Keratinocyte (primary cell): ENCODE results near the gene EIF3CL. TPM values are rescaled to one million over a fixed set of nuclear protein-coding genes. Genes with fewer than 3 reads are reported as not detected.
A peak's percentile ranks its signal among the peaks of the same experiment; 100 is the strongest.
"Not testable (repeated sequence)": the region's sequence is repeated elsewhere in the genome, so short reads cannot be mapped to it uniquely, and the experiment has no call there.

Experiments used
- DNase-seq: peaks from one replicate; pipeline ENCODE4 v3.0.0-alpha.2; 2011; ENCODE audit warnings: low read depth, missing footprints, low spot score
- FAIRE-seq: peaks from 2 replicates; lab custom pipeline; 2011; peaks lifted over from hg19 to GRCh38; lab: Jason Lieb, UNC
- H2AFZ ChIP-seq: 2 replicates; pipeline ENCODE4 v1.6.0; 2012; ENCODE audit warnings: low read length, control low read depth, inconsistent platforms; ENCODE audit not compliant: control insufficient read depth
- H3K27ac ChIP-seq: 2 replicates; pipeline ENCODE4 v1.5.1; 2011; ENCODE audit warnings: low read length; ENCODE audit not compliant: control insufficient read depth, insufficient read depth
- H3K27me3 ChIP-seq: 3 replicates; pipeline ENCODE4 v1.6.0; 2011; ENCODE audit warnings: low read length; ENCODE audit not compliant: control insufficient read depth, insufficient read depth; ENCODE audit errors: extremely low read depth
- H3K36me3 ChIP-seq, 2 experiments: 2 replicates in 1 of 2; 3 replicates in 1 of 2; pipeline ENCODE4 v1.5.1; 2011; ENCODE audit warnings: low read length in 2 of 2, mild to moderate bottlenecking in 1 of 2; ENCODE audit not compliant: control insufficient read depth in 2 of 2, insufficient read depth in 2 of 2; ENCODE audit errors: extremely low read depth in 1 of 2
- H3K4me1 ChIP-seq: 3 replicates; pipeline ENCODE4 v1.5.1; 2011; ENCODE audit warnings: low read length; ENCODE audit not compliant: control insufficient read depth, insufficient read depth; ENCODE audit errors: extremely low read depth
- H3K4me2 ChIP-seq: 3 replicates; pipeline ENCODE4 v1.6.0; 2011; ENCODE audit warnings: low read depth, low read length; ENCODE audit not compliant: control insufficient read depth, insufficient read depth; ENCODE audit errors: extremely low read depth
- H3K4me3 ChIP-seq, 3 experiments: fragments of 200-600 bp in 1 of 3; sonication (generic) in 1 of 3; 2 replicates in 2 of 3; 3 replicates in 1 of 3; pipeline ENCODE4 v1.5.1; 2011 to 2016; ENCODE audit warnings: low read length in 3 of 3, mild to moderate bottlenecking in 3 of 3, control low read depth in 2 of 3, inconsistent platforms in 1 of 3, low read depth in 1 of 3, mixed read lengths in 1 of 3, mixed run types in 1 of 3, moderate library complexity in 1 of 3; ENCODE audit not compliant: control insufficient read depth in 2 of 3, insufficient read depth in 2 of 3; ENCODE audit errors: extremely low read depth in 1 of 3
- H3K79me2 ChIP-seq: 2 replicates; pipeline ENCODE4 v1.6.0; 2012; ENCODE audit warnings: low read length; ENCODE audit not compliant: control insufficient read depth, insufficient read depth
- H3K9ac ChIP-seq: 3 replicates; pipeline ENCODE4 v1.6.0; 2011; ENCODE audit warnings: low read length; ENCODE audit not compliant: control insufficient read depth, insufficient read depth; ENCODE audit errors: extremely low read depth
- H3K9me1 ChIP-seq: 3 replicates; pipeline ENCODE4 v1.6.0; 2011; ENCODE audit warnings: low read length; ENCODE audit not compliant: control insufficient read depth, insufficient read depth; ENCODE audit errors: extremely low read depth
- H3K9me3 ChIP-seq: 2 replicates; pipeline ENCODE4 v1.5.1; 2012; ENCODE audit warnings: low read depth, low read length; ENCODE audit not compliant: control insufficient read depth
- H4K20me1 ChIP-seq: 3 replicates; pipeline ENCODE4 v1.6.0; 2011; ENCODE audit warnings: low read length; ENCODE audit not compliant: control insufficient read depth, insufficient read depth; ENCODE audit errors: extremely low read depth
- dilution Hi-C: fragments of 300-500 bp; cut with MboI; formaldehyde crosslinking; loops from one replicate; pipeline ENCODE4 v1.7.0; 2020; ENCODE audit warnings: low sequenced_read_pairs; ENCODE audit not compliant: extremely low pct_ligation_motif_present
- polyA minus RNA-seq, 3 experiments: library from RNA; depleted of rRNA, polyadenylated mRNA; stranded (reverse); fragments of >200 nt; gene quantifications; 1 replicate in 1 of 3; 2 replicates in 1 of 3; 3 replicates in 1 of 3; pipeline ENCODE4 v1.2.3, GENCODE V29; 2011
- polyA plus RNA-seq, 5 experiments: library from polyadenylated mRNA; depleted of rRNA in 3 of 5; stranded (reverse) in 3 of 5; stranded (forward) in 1 of 5; unstranded in 1 of 5; fragments of >200 nt; gene quantifications; 1 replicate in 1 of 5; 2 replicates in 3 of 5; 3 replicates in 1 of 5; pipeline versions ENCODE4 v1.2.1 to v1.2.3, GENCODE V29; 2011 to 2012; ENCODE audit warnings: missing spikeins in 2 of 5, low read depth in 1 of 5, low replicate concordance in 1 of 5

EIF3CL gene
- polyA plus RNA-seq (50.8 to 148 TPM (median 91.8 TPM) in 3 replicates), polyA minus RNA-seq (262 to 361 TPM (median 293 TPM) in 3 replicates)
- polyA plus RNA-seq (2011; ENCODE audit: low read depth): 69.4 TPM
- 152 and 202 TPM in 2 replicates for polyA plus RNA-seq (2011; cell fraction: cytosol; rRNA removed)
- polyA plus RNA-seq (2011; cell fraction: nucleus; rRNA removed): 110 and 157 TPM in 2 replicates
- polyA plus RNA-seq (2012; ENCODE audit: low replicate concordance): 35.3 and 49.0 TPM in 2 replicates
- 223 TPM for polyA minus RNA-seq (2011; cell fraction: cytosol; rRNA and poly(A)+ RNA removed)
- polyA minus RNA-seq (2011; cell fraction: nucleus; rRNA and poly(A)+ RNA removed): 82.9 and 120 TPM in 2 replicates

- peak; percentile 80 for FAIRE-seq
Measured at GRCh38 chr16:28403220-28404072, at the start of gene EIF3CL. TSS of gene EIF3CL (minus strand) at chr16:28403841. CDS start at chr16:28403618, 223 bp downstream.

GRCh38 chr16:28447081-28447480 lies 43.4 kb upstream of the EIF3CL start:
- H3K4me1 ChIP-seq, H3K27me3 ChIP-seq, DNase-seq, H3K4me2 ChIP-seq, H3K9me1 ChIP-seq, H3K9me3 ChIP-seq, H4K20me1 ChIP-seq, FAIRE-seq, H3K9ac ChIP-seq, H3K36me3 ChIP-seq, H3K79me2 ChIP-seq, dilution Hi-C loops, H2AFZ ChIP-seq, H3K27ac ChIP-seq, H3K4me3 ChIP-seq: not testable (repeated sequence)

More at GRCh38 chr16:28403220-28404072, at the start of gene EIF3CL:
- H4K20me1 ChIP-seq, H2AFZ ChIP-seq, H3K9me3 ChIP-seq, dilution Hi-C loops, H3K36me3 ChIP-seq, H3K4me1 ChIP-seq, H3K27me3 ChIP-seq, H3K4me2 ChIP-seq, H3K79me2 ChIP-seq, DNase-seq, H3K9me1 ChIP-seq: not testable (repeated sequence)
- peak within 1 kb of the TSS in 2 of 3 experiments; percentile 34 to 45 for H3K4me3 ChIP-seq
- H3K27ac ChIP-seq: peak within 1 kb of the TSS; percentile 26
- peak within 1 kb of the TSS; percentile 22 for H3K9ac ChIP-seq

- H3K79me2 ChIP-seq, H3K9ac ChIP-seq, H2AFZ ChIP-seq, H3K27ac ChIP-seq, FAIRE-seq, H3K9me1 ChIP-seq, DNase-seq, H3K4me1 ChIP-seq, H3K36me3 ChIP-seq, H4K20me1 ChIP-seq, H3K4me3 ChIP-seq, H3K9me3 ChIP-seq, dilution Hi-C loops, H3K27me3 ChIP-seq, H3K4me2 ChIP-seq: not testable (repeated sequence)
Measured at GRCh38 chr16:28446388-28446787, 42.7 kb upstream of the EIF3CL start.

- dilution Hi-C loops, H2AFZ ChIP-seq, H3K4me3 ChIP-seq, H3K4me1 ChIP-seq, H3K27ac ChIP-seq, H3K79me2 ChIP-seq, H4K20me1 ChIP-seq, H3K9ac ChIP-seq, H3K9me1 ChIP-seq, DNase-seq, H3K4me2 ChIP-seq, H3K9me3 ChIP-seq, H3K36me3 ChIP-seq, H3K27me3 ChIP-seq, FAIRE-seq: not testable (repeated sequence)
Measured at GRCh38 chr16:28443943-28444342, 40.3 kb upstream of the EIF3CL start.
